K562 (cell line): ENCODE measurements around the gene KEL. TPM values are rescaled to one million over a fixed set of nuclear protein-coding genes. Genes with fewer than 3 reads are reported as not detected.

Experiments used
- ATAC-seq: fragments of 200-7000 bp; cut with Tn5 transposase; 3 replicates; pipeline ENCODE4 v1.9.1; 2020; ENCODE audit warnings: moderate library complexity
- BruUV-seq: library from RNA; stranded (reverse); fragments of 400-500 nt; replicated peaks from 2 replicates; lab custom pipeline; 2021; lab: Mats Ljungman, UMichigan
- CTCF ChIA-PET: fragments of 300-600 bp; formaldehyde crosslinking; extraction: SDS; loops from one replicate; lab custom pipeline; 2021; ENCODE audit warnings: low intra/inter-chr PET ratio; lab: Yijun Ruan, JAX
- POLR2A ChIA-PET: fragments of 300-600, 350-650 bp; sonication (Branson Sonifier 250); formaldehyde crosslinking; extraction: SDS; loops from one replicate; lab custom pipeline; 2021; ENCODE audit warnings: antibody characterized with exemption, inconsistent platforms; lab: Yijun Ruan, JAX
- DNase-seq, 4 experiments: peaks; one replicate each; pipeline versions ENCODE4 v3.0.0 to v3.0.0-alpha.2; 2011 to 2018; ENCODE audit warnings: low spot score in 3 of 4, mixed read lengths in 3 of 4; ENCODE audit errors: extremely low read depth in 1 of 4
- FAIRE-seq: peaks from 2 replicates; lab custom pipeline; 2011; peaks lifted over from hg19 to GRCh38; lab: Jason Lieb, UNC
- H2AFZ ChIP-seq: 2 replicates; pipeline ENCODE4 v1.6.0; 2011; ENCODE audit warnings: low read depth, low read length, control low read depth, inconsistent platforms
- H3K27ac ChIP-seq: fragments of 200-600 bp; 3 replicates; pipeline ENCODE4 v1.8.0; 2011; ENCODE audit warnings: low read depth, mild to moderate bottlenecking, control low read depth, inconsistent platforms, low read length, moderate library complexity, mixed read lengths; ENCODE audit errors: extremely low read depth
- H3K27me3 ChIP-seq, 2 experiments: fragments of 300-600 bp in 1 of 2; 2 replicates in 1 of 2; 3 replicates in 1 of 2; pipeline versions ENCODE4 v1.6.0 to v1.8.0; 2011; ENCODE audit warnings: inconsistent platforms in 2 of 2, low read length in 2 of 2, mild to moderate bottlenecking in 1 of 2, mixed read lengths in 1 of 2, moderate library complexity in 1 of 2; ENCODE audit not compliant: control insufficient read depth in 2 of 2, insufficient read depth in 2 of 2
- H3K36me3 ChIP-seq: fragments of 300-600 bp; 3 replicates; pipeline ENCODE4 v1.8.0; 2011; ENCODE audit warnings: mild to moderate bottlenecking, low read length, inconsistent platforms; ENCODE audit not compliant: control insufficient read depth, insufficient read depth
- H3K4me1 ChIP-seq, 2 experiments: fragments of 200-600 bp in 1 of 2; replicated peaks in 1 of 2; 2 replicates in 1 of 2; 3 replicates in 1 of 2; pipeline versions ENCODE4 v1.5.1 to v1.8.0; 2011; ENCODE audit warnings: inconsistent platforms in 2 of 2, low read length in 2 of 2, mild to moderate bottlenecking in 1 of 2, mixed read lengths in 1 of 2, moderate library complexity in 1 of 2; ENCODE audit not compliant: control insufficient read depth in 2 of 2, insufficient read depth in 2 of 2
- H3K4me2 ChIP-seq: 2 replicates; pipeline ENCODE4 v1.6.1; 2011; ENCODE audit warnings: low read length, control low read depth, inconsistent platforms, mixed read lengths; ENCODE audit not compliant: insufficient read depth
- H3K4me3 ChIP-seq: fragments of 200-600 bp; sonication (generic), shearing (Covaris generic); 2 replicates; pipeline ENCODE4 v1.5.1; 2016; ENCODE audit warnings: control low read depth, inconsistent platforms
- H3K79me2 ChIP-seq: fragments of 200-600 bp; 3 replicates; pipeline ENCODE4 v1.8.0; 2011; ENCODE audit warnings: low read length, inconsistent platforms; ENCODE audit not compliant: control insufficient read depth, insufficient read depth
- H3K9ac ChIP-seq, 2 experiments: 2 replicates each; pipeline versions ENCODE4 v1.6.0 to v1.6.1; 2011; ENCODE audit warnings: low read depth in 2 of 2, low read length in 2 of 2, control low read depth in 1 of 2, inconsistent platforms in 1 of 2, mild to moderate bottlenecking in 1 of 2, mixed read lengths in 1 of 2; ENCODE audit not compliant: insufficient read depth in 1 of 2
- H3K9me1 ChIP-seq: one replicate; pipeline ENCODE4 v1.6.0; 2011; ENCODE audit warnings: inconsistent platforms, mild to moderate bottlenecking, low read length, moderate library complexity; ENCODE audit not compliant: control insufficient read depth, insufficient read depth
- H3K9me3 ChIP-seq: replicated peaks from 2 replicates; pipeline ENCODE4 v1.5.1; 2011; ENCODE audit warnings: low read depth, low read length, inconsistent platforms; ENCODE audit not compliant: control insufficient read depth, insufficient read depth
- H4K20me1 ChIP-seq: replicated peaks from 2 replicates; pipeline ENCODE4 v1.6.1; 2011; ENCODE audit warnings: low read length, inconsistent platforms, mixed read lengths; ENCODE audit not compliant: control insufficient read depth, insufficient read depth
- BACH1 ChIP-seq: fragments of 200-800 bp; sonication (Bioruptor generic); IDR thresholded peaks from 2 replicates; pipeline ENCODE4 v1.6.1; 2016; ENCODE audit warnings: missing genetic modification characterization, missing compliant biosample characterization
- FOXA1 ChIP-seq: fragments of 450-650 bp; IDR thresholded peaks from 2 replicates; pipeline ENCODE4 v1.6.1; 2016; ENCODE audit warnings: mild to moderate bottlenecking, borderline replicate concordance
- HMGN3 ChIP-seq: IDR thresholded peaks from 2 replicates; pipeline ENCODE4 v1.6.1; 2011; ENCODE audit warnings: borderline replicate concordance, low read depth, mild to moderate bottlenecking, mixed read lengths, low read length; ENCODE audit not compliant: insufficient read length; ENCODE audit errors: extremely low read depth
- HNRNPL ChIP-seq: fragments of 200-400 bp; formaldehyde crosslinking; IDR thresholded peaks from 2 replicates; pipeline ENCODE4 v1.6.1; 2017; ENCODE audit warnings: low read depth, mild to moderate bottlenecking, low read length
- HNRNPUL1 ChIP-seq: fragments of 200-400 bp; formaldehyde crosslinking; IDR thresholded peaks from 2 replicates; pipeline ENCODE4 v1.6.1; 2017; ENCODE audit warnings: low read length
- MECOM ChIP-seq: fragments of 250-450 bp; sonication (Bioruptor Pico); IDR thresholded peaks from 2 replicates; pipeline ENCODE4 v1.8.0; 2022; ENCODE audit warnings: inconsistent platforms
- PURB ChIP-seq: sonication (generic); formaldehyde crosslinking; IDR thresholded peaks from 2 replicates; pipeline ENCODE4 v1.9.0; 2021; ENCODE audit warnings: low read depth, mild to moderate bottlenecking, missing genetic modification reagents
- SP2 ChIP-seq: IDR thresholded peaks from 2 replicates; pipeline ENCODE4 v1.6.1; 2011; ENCODE audit warnings: mild to moderate bottlenecking, low read depth, low read length, moderate library complexity; ENCODE audit not compliant: poor library complexity, severe bottlenecking; ENCODE audit errors: extremely low read depth
- ZNF217 ChIP-seq: sonication (generic); formaldehyde crosslinking; IDR thresholded peaks from 2 replicates; pipeline ENCODE4 v1.8.0; 2022; ENCODE audit warnings: mild to moderate bottlenecking, missing genetic modification reagents
- ZSCAN29 ChIP-seq: fragments of 450-650 bp; IDR thresholded peaks from 2 replicates; pipeline ENCODE4 v1.6.1; 2017
- ZZZ3 ChIP-seq: fragments of 450-650 bp; IDR thresholded peaks from 2 replicates; pipeline ENCODE4 v1.6.1; 2016; ENCODE audit warnings: antibody characterized with exemption, mild to moderate bottlenecking, moderate library complexity
- WGBS: fragments of 100-300 bp; shearing (Covaris generic); methylation state at CpG from one replicate; pipeline ENCODE4 v1.1.6; 2016; ENCODE audit warnings: low coverage, mixed read lengths; ENCODE audit not compliant: insufficient coverage; ENCODE audit errors: missing lambda C conversion rate; 5-methylcytosine and 5-hydroxymethylcytosine counted together
- in situ Hi-C: fragments of 300-500 bp; cut with MboI; formaldehyde crosslinking; loops from 4 replicates; pipeline ENCODE4 v1.15.0; 2018; ENCODE audit warnings: inconsistent platforms, mixed read lengths
- intact Hi-C: fragments of 100-400 bp; cut with micrococcal nuclease; formaldehyde crosslinking; loops from 2 replicates; pipeline ENCODE4 v1.14.2; 2022
- polyA plus RNA-seq, 8 experiments: library from polyadenylated mRNA; depleted of rRNA in 4 of 8; stranded (reverse) in 5 of 8; unstranded in 3 of 8; fragments of >200 nt; fragmentation: Nextera tagmentation in 2 of 8; fragmentation: Illumina TruSeq in 1 of 8; extraction: Ambion mirVana in 2 of 8; extraction: Trizol in 1 of 8; gene quantifications; 2 replicates each; pipeline versions ENCODE4 v1.2.1 to v1.2.3, GENCODE V29; 2011 to 2014; ENCODE audit warnings: inconsistent platforms in 1 of 8, missing spikeins in 1 of 8
- total RNA-seq, 7 experiments: library from RNA; depleted of rRNA in 6 of 7; stranded (reverse); fragments of >200 nt in 6 of 7; fragmentation: Illumina TruSeq in 2 of 7; extraction: Trizol in 2 of 7; gene quantifications; 2 replicates each; pipeline versions ENCODE4 v1.2.1 to v1.2.3, GENCODE V29; 2011 to 2021; ENCODE audit warnings: low replicate concordance in 1 of 7
- TF ChIP-seq, protein P1 (sequence below): fragments of 450-650 bp; IDR thresholded peaks from 2 replicates; pipeline ENCODE4 v1.6.1; 2017; ENCODE audit warnings: antibody characterized with exemption
- TF ChIP-seq, protein P2 (sequence below): fragments of 450-650 bp; formaldehyde crosslinking; IDR thresholded peaks from 2 replicates; pipeline ENCODE4 v1.4.0; 2020; ENCODE audit warnings: mild to moderate bottlenecking, moderate library complexity
- TF ChIP-seq, protein P3 (sequence below): sonication (generic); formaldehyde crosslinking; IDR thresholded peaks from 2 replicates; pipeline ENCODE4 v1.8.0; 2022; ENCODE audit warnings: mild to moderate bottlenecking, low read depth, missing genetic modification reagents
- TF ChIP-seq, protein P4 (sequence below): sonication (generic); formaldehyde crosslinking; IDR thresholded peaks from 2 replicates; pipeline ENCODE4 v1.8.0; 2022; ENCODE audit warnings: missing genetic modification reagents, mild to moderate bottlenecking, moderate library complexity, borderline replicate concordance
- TF ChIP-seq, protein P5 (sequence below): sonication (generic); formaldehyde crosslinking; IDR thresholded peaks from 2 replicates; pipeline ENCODE4 v1.8.0; 2022; ENCODE audit warnings: mild to moderate bottlenecking, missing genetic modification reagents

The KEL gene
- total and polyA plus RNA-seq, 9 of the 15 experiments (the other 6 are each of a cell fraction or from before 2014, with no cell fraction given), result 9.0 to 47.4 (median 22.2) TPM

DNA sequence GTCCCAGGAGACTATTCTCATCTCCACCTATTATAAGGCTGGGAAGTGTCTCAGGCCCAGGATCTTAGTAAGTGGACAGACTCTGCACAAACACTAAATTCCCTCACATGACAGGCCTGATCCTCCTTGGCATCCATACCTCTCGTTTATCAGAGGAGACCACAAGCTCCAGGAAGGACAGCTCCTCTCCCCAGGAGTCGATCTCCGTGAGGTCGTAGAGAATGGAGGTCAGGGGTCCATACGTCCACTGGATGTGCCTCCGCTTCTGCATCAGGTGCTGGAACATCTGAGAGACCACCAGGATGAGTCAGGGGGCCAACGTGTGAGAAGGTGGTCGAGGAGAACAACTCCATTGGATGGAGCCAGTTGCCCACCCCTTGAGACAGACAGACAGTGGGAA lies 34.2 kb downstream of the KEL start:
- Histone ChIP-seq H3K4me3 (no peak overlapping the region), H3K9me3 (no peaks in the 10 kb centered on the region), H3K79me2 (no peaks in the 10 kb centered on the region), H3K36me3 (no peaks in the 10 kb centered on the region), H3K9ac (no peak overlapping the region), H3K4me2 (no peak overlapping the region), H3K9me1 (no peaks in the 10 kb centered on the region), H2AFZ (no peak overlapping the region), H3K27me3 (peaks cover 28 to 48% of the 10 kb centered on the region in 2 experiments), H3K4me1 (no peaks in the 10 kb centered on the region), H4K20me1 (peaks cover 4% of the 10 kb centered on the region; the same call in 1 of the 2 replicates), H3K27ac (no peak overlapping the region)
- no TSS peak for BruUV-seq
- in situ Hi-C loops, result no loop called here
- FAIRE-seq, result no peak
- ChIA-PET POLR2A (interaction anchor here (1.1 kb wide), 1 partner anchor 25 kb away, joined by 3 read pairs; no protein-coding TSS in a partner anchor), CTCF (no interaction called here)
- DNase-seq, result no peak
- no peak for ATAC-seq
- intact Hi-C loops, result no loop called here
- 5% methylated on average over 8 of the region's 8 CpGs for WGBS
- TF ChIP-seq, protein P1, sequence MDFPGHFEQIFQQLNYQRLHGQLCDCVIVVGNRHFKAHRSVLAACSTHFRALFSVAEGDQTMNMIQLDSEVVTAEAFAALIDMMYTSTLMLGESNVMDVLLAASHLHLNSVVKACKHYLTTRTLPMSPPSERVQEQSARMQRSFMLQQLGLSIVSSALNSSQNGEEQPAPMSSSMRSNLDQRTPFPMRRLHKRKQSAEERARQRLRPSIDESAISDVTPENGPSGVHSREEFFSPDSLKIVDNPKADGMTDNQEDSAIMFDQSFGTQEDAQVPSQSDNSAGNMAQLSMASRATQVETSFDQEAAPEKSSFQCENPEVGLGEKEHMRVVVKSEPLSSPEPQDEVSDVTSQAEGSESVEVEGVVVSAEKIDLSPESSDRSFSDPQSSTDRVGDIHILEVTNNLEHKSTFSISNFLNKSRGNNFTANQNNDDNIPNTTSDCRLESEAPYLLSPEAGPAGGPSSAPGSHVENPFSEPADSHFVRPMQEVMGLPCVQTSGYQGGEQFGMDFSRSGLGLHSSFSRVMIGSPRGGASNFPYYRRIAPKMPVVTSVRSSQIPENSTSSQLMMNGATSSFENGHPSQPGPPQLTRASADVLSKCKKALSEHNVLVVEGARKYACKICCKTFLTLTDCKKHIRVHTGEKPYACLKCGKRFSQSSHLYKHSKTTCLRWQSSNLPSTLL, result no peak
- TF ChIP-seq, protein P2, sequence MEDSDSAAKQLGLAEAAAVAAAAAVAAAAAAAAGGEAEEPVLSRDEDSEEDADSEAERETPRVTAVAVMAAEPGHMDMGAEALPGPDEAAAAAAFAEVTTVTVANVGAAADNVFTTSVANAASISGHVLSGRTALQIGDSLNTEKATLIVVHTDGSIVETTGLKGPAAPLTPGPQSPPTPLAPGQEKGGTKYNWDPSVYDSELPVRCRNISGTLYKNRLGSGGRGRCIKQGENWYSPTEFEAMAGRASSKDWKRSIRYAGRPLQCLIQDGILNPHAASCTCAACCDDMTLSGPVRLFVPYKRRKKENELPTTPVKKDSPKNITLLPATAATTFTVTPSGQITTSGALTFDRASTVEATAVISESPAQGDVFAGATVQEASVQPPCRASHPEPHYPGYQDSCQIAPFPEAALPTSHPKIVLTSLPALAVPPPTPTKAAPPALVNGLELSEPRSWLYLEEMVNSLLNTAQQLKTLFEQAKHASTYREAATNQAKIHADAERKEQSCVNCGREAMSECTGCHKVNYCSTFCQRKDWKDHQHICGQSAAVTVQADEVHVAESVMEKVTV (CRISPR knock-in tag), result no peak
- TF ChIP-seq, protein P3, sequence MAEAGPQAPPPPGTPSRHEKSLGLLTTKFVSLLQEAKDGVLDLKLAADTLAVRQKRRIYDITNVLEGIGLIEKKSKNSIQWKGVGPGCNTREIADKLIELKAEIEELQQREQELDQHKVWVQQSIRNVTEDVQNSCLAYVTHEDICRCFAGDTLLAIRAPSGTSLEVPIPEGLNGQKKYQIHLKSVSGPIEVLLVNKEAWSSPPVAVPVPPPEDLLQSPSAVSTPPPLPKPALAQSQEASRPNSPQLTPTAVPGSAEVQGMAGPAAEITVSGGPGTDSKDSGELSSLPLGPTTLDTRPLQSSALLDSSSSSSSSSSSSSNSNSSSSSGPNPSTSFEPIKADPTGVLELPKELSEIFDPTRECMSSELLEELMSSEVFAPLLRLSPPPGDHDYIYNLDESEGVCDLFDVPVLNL (CRISPR knock-in tag), result no peak
- TF ChIP-seq, protein P4, sequence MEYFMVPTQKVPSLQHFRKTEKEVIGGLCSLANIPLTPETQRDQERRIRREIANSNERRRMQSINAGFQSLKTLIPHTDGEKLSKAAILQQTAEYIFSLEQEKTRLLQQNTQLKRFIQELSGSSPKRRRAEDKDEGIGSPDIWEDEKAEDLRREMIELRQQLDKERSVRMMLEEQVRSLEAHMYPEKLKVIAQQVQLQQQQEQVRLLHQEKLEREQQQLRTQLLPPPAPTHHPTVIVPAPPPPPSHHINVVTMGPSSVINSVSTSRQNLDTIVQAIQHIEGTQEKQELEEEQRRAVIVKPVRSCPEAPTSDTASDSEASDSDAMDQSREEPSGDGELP (CRISPR knock-in tag), result no peak
- TF ChIP-seq, protein P5, sequence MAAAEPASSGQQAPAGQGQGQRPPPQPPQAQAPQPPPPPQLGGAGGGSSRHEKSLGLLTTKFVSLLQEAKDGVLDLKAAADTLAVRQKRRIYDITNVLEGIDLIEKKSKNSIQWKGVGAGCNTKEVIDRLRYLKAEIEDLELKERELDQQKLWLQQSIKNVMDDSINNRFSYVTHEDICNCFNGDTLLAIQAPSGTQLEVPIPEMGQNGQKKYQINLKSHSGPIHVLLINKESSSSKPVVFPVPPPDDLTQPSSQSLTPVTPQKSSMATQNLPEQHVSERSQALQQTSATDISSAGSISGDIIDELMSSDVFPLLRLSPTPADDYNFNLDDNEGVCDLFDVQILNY (CRISPR knock-in tag), result no peak
- TF ChIP-seq PURB (CRISPR knock-in tag) (no peak), ZZZ3 (no peak), HNRNPL (no peak), ZSCAN29 (no peak), ZNF217 (CRISPR knock-in tag) (no peak), MECOM (CRISPR knock-in tag) (no peak), SP2 (no peak), BACH1 (tag) (no peak), HMGN3 (no peak), HNRNPUL1 (no peak), FOXA1 (no peak)
